NCI-H774 (cell line): ENCODE data around the gene CCSER1.

Experiments used
- DNase-seq: peaks from one replicate; lab custom pipeline; 2025; lab: John Stamatoyannopoulos, UW

Gene CCSER1

DNA sequence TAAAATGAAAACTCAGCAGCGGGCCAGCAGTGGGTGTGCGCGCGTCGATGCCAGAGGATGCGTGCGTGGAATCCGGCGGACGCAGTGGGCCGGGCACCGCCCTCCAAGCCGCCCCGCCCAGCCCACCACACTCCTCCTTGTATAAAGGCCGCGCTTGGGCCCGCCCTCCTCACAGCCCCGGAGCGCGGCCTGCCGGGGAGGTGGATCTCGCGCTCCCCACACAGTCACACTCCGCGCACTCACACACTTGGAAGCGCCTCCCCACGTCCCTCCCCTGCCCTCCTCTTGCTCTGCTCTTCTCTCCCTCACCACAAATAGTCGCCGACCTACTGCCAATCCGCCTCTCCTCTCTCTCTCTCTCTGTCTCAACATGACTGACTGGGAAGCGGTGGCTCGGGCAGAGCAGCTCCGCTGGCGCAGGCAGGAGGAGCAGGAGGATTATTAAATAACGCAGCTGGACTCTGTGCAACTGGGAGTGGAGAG is at the start of gene CCSER1:
Gene CCSER1, plus strand, starts transcription at position 172 of the 483 bp plus-strand sequence.
- DNase-seq: peak; percentile 39

DNA sequence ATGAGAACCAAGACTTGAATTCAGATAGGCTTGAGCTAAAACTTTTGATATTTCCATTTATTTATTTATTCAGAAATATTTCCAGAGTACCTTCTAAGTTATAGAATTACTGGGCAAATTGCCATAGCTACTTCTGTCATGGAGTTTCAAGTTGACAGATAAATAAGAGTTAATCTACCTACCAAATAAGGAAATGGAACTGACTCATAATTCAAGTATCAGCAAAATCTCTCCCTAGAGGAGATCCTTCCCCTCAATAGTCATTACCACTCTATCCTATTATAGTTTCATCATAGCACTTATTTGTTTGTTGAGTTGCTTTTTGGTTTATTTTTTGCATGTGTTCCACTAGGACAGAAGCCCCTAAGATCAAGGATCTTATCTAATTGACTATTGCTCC is 48.8 kb upstream of the CCSER1 start:
- DNase-seq: no peak

DNA sequence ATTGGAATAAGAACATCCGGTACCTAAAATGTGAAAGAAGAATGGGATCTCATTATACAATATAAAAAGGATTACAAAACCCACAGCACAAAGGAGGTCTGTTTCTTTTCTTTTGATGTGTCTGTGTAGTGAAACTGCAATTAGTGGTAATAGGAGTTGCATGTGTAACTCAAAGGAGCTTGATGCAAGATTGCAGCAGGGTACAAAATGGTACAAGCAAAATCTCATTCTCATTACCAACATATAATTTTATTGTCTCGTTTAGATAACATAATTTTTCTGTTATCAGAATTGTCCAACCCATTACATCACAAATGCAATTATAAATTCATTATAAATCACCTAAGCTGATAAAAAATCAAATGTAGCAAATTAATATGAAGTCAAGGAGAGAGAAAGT is 47.1 kb upstream of the CCSER1 start:
- no peak for DNase-seq

DNA sequence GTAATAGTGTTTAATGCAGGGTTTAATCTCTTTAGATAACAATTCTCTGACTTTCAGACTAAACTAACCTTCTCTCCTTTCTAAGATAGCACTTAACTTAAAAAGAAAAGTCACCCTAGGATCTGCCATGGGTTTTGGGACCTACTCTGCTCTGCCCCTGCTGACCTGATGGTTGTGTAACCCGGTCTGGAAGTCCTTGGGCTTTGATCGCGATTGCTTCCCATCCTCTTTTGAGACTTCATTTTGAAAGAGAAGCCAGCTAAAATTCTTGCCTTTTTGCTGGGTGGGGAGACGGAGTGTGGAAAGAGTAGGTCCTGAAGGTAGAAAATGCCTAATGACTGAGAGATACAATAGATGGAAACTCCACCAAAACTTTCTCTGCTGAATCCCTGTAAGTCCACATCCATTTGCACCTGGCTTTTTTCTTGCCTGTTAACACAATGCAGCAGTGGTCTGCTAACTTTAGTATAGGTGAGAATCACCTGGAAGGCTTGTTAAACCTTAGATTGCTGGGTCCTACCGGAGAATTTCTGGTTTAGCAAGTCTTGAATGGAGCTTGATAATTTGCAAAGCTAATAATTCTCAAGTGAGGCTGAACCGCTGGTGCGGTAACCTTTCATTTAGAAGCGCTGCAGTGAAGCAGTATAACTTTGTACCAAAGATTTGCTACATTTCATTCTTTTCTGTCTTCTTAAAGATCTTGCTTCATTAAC is 45.6 kb upstream of the CCSER1 start:
- DNase-seq: no peak

DNA sequence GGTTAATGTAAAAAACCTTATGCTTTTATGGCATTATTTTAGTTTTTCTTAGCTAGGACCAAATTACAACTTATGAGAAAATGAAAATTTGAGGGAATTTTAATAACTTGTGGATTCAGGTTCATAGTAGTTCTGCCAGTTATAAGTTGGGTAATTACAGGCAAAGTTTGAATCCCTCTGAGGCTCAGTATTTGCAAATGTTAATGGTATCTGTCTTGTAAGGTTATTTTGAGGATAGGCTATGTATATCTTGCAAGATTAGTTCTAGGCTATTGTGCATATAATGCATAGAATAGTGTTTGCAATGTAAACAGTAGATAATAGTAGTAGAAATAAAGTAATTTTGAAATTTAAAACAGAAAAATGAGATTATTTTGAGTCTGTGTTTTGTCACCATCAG is 44.7 kb upstream of the CCSER1 start:
- DNase-seq: no peak

DNA sequence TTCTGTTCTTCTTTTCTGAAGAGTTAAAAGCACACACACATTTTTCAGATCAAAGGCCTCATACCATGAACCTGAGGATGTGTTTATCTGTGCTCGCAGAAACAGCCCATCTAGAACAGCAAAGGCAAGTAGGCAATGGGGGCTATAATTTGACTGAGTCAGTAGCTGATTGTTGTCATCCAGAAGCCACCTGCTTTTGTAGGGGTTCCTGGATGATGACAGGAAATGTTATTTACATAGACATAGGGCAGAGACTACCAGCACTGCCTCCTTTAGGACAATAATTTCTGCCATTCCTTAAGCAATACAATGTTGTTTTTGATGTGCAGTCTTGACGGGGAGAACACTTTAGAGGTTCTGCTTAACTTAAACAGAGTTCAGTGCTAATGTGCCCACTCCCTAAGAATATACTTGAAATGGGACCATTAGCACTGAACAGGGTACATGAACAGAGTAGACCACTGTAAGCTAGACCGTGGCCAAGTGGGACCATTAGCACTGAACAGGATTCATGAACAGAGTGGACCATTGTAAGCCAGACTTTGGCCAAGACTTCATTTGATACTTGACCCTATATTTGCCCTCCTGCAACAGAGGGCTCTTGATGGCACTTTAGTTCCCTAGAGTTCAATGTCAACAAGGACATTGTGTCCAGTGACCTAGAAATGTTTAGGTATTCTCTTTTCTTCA is 42.8 kb upstream of the CCSER1 start:
- DNase-seq: no peak

DNA sequence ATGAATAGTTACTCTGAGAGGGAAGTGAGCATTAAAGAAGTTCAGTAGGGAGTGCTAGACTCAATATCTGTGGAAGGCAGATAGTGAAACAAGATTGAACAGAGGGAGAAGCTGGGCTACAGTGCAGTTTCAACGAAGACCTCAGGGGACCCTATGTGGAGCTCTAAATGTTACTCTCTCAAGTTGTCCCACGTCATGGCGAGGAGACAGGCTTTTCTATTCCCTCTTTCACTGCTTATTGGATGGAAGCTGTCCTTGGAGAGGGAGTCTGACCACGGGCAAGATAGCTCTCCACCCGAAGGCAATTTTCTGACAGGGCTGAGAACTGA is 42.3 kb upstream of the CCSER1 start:
- DNase-seq: no peak

DNA sequence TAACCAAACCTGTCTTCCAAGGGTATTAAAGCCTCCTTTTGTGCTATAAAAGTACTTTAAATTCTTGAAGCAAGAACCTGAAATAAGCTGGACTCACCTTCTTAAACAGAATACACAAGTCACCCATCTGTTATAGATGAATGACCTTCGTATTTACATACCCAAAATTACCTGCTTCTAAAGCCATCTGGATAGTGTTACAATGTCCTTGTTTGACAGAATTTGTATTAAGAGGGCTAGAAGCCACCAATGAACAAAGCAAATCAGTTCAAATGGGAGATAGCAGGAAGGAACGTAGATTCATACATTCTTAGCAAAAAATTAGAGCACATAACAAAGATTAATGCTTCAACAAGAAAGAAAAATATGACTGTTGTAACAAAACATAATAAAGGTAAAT is 33.7 kb upstream of the CCSER1 start:
- no peak for DNase-seq

DNA sequence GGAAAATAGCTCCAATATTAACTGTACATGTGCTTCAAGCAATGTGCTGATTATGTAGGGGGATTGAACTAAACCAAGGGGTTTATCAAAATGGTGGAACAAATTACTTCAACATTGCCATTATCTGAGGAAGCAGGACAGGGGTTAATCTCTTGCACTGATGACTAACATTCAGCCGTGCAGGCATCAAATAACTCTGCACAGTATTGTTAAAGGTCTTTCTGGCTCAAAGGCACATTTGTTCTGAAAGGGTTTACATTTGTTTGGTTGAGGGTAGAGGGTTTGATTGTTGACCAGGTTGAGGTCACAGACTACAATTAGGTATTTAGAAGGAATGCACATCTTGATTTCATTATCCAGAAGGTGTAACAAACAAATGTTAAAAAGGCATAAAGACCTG is 32.2 kb upstream of the CCSER1 start:
- DNase-seq: no peak

DNA sequence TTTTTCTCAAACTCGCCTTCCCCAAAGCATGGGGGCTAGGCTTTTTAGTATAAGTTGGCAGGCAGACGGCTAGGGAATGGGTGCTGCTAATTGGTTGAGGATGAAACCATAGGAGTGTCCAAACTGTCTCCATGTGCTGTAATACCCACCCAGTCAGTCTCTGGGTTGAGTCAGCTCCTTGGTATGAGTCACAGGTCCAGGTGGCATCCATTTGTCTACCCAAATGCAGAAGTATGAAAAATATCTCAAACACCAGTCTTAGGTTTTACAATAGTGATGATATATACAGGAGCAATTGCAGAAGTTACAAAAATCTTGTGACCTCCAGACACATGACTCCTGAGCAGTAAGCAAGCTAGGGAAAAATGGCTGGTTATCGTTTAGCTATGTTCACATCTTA is 27.4 kb upstream of the CCSER1 start:
- no peak for DNase-seq

DNA sequence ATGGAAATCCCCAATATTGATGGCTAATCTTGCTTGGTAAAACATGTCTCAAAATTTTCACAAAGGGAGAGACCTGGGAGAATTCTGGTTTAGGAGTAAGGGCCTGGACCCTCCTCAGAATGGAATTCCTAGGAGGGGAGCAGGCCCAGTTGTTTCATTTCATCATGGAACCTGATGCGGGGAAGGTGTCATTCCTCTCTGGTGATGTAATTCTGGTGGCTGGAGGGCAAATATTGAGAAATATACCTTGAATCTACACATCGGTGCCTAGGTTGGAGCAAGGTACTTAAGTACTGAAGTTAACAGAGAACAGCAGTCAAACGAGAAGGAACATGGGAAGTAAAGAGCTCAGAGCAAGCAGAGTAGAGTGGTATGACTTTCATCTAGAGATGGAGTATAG is 23.2 kb upstream of the CCSER1 start:
- DNase-seq: no peak

DNA sequence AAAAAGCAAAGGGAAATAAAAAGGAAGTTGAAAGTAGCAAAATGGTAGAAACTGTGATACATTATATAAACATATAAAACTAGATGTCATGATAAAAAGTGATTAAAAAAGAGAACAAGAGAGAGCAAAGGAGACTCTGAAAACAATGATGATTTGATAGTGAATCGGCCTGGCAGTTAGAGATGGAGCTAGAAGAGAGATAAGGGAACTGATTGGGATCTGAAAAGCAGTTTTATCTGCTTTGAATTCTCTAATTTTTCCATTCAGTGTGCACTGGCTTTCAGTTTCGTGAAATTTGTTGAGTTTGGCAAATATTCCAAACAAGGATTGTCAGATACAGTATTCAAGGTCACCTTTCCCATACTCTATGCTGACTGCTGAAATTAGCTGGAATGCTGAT is 21.9 kb upstream of the CCSER1 start:
- DNase-seq: no peak

DNA sequence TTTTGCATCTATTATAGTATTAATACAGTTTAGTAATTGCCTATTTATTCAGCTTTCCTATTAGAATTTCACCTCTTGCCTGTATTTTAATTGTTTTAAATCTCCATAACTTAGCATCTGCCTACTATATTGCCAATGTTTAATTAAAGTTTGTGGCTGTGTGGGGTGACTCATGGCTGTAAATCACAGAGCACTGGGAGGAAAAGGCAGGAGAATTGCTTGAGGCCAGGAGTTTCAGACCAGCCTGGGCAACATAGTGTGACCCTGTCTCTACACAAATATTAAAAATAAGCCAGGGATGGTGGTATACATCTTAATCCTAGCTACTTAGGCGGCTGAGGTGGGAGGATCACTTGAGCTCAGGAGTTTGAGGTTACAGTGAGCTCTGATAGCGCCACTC is 14.5 kb upstream of the CCSER1 start:
- DNase-seq: no peak

DNA sequence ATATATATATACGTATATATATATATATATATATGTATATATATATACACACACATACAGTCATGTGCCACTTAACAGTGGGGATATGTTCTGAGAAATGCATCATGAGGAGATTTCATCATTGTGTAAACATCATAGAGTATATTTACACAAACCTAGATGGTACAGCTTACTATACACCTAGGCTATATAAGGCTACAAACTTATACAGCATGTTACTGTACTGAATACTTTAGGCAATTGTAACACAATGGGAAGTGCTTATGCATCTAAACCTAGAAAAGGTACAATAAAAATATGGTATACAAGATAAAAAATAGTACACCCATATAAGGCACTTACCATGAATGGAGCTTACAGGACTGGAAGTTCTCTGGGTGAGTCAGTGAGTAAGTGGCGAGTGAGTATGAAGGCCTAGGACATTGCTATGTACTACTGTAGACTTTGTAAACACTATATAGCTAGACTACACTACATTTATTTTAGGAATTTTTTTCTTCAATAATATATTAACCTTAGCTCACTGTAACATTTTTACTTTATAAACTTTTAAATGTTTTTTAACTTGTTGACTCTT is 13.2 kb upstream of the CCSER1 start:
- no peak for DNase-seq

DNA sequence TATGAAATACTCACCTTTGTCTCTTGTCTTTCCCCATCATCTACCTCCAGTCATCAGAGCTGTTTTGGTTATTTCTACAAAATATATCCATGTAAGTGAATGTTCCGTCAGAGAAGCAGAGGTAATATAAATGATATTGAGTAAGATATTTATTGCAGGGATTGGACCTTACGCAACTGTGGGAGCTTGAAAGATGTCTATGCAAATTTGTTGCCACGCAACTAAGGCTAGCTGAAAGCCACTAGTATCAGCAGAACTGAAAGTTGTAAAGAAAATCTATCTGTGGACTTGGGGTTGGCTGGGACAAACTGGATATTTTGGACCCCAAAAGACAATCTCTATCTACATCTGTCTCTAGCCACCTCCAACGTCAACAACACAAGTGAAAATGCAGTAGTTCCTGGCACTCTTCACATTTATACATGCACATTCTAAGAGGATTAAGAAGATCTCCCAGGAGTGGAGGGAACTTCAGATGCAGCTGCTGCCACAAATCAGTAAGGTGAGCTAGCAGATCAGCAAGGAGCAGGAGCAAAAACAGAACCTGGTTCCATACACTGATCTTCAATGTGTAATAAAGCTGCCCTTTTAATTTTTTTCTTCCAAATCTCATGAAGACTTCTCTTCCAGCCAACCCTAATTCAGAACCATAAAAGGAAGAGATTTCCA is 8.5 kb upstream of the CCSER1 start:
- no peak for DNase-seq

DNA sequence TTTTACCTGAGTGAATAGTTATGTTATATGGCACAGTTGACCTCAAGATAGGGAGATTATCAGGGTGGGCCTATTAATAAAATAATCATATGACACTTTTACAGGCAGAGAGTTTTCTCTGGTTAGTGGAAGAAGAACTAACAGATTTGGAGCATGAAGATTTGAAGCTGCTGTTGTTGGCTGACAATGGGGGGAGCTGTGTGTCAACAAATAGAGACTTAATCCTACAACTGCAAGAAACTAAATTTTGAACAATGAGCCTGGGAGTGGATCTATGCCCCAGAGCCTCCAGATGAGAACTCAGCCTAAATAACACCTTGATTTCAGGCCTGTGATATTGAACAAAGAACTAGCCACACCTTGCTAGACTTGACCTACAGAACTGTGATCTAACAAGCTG is 7.2 kb upstream of the CCSER1 start:
- no peak for DNase-seq

DNA sequence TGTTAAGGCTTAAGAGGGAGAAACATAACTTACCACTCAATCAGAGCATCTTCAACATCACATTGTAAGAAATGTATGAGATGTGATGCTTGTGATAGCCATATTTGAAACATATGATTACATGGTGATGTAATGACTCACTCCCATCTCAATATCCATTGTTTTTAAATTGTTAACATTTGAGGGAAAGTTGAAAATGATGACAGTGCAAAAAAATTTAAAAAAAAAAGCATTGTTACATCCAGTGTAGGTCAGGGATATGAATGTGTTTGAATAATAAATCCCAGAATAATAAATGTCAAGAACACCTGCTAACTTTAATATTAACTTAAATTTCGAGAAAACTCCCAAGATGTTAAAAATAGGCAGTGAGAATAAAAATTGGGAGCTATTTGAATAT is 6.4 kb upstream of the CCSER1 start:
- DNase-seq: no peak

DNA sequence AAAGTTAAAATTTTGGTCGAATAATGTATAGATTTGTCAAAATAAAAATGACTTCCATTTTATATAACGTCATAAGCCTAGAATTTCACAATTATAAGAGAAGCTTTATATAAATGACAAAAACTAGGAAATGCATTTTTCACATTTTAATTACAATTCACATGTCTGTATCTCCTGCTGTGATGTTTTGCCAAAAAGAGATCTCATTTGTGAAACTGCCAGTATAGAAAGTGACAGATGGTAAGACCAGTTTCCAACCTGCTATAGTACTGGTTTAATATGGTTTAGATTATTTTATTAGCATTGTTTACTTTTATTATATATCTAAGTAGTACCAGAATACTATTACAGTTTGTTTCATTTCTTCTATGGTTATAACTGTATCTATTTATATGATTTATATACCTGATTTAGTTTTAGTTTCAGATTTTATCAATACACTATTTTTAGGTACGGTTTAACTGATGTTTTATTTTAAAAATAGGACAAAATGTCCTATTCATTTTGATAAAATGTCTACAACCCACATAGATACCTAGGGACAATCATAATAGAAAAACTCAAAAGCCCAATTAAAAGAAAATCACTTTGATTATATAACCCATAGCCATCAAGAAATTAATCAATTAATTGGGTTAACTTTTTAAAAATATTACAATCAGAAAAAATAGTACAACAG is 5.4 kb upstream of the CCSER1 start:
- DNase-seq: no peak

DNA sequence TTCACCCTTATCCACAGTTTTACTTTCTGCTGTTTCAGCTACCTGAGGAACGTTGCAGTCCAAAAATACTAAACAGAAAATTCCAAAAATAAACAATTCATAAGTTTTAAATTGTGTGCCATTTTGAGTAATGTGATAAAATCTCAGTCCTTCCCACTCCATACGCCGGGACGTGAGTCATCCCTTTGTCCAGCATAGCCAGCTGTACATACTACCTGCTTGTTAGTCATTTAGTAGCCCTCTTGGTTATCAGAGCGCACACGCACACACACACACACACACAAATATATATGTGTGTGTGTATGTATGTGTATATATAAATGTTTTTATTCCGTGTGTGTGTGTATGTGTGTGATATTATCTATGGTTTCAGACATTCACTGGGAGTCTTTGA is 4.8 kb upstream of the CCSER1 start:
- no peak for DNase-seq

DNA sequence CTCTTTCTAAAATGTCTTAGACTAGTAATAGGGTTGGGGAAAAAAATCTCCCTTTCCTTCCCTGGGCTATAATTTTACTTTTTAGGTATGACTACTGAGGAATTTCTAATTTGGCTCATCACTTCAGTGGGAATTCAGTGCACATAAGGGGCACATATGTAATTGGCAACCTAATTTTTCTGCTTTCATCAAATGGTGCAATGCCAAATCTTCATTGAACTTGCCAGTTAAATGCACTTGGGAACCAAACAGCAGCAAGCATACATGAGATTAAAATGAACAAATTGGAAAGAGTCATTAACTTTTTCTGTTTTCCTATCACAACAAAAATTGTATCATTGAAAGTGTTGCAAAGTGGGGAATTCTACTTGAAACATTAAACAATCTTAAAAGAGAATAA is 2.9 kb upstream of the CCSER1 start:
- DNase-seq: no peak

DNA sequence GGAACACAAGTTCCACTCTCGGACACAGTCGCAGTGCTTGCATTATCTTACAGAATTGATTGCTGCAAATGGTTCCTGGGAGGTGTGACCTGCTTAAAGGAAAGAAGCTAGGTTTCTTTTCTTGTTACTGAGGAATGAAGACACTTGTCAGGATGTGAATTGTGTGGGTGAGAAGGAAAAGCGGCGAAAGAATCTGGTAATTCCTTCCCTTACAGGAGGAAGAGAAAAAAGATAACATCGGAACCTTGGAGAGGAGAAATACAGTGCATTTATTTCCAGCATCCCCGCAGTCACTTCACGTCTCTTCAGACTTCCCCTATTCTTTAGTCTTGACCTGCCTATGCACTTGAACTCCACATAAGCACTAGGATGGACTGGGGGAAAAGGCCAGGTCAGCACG is 389 bp upstream of the CCSER1 start:
- DNase-seq: no peak

DNA sequence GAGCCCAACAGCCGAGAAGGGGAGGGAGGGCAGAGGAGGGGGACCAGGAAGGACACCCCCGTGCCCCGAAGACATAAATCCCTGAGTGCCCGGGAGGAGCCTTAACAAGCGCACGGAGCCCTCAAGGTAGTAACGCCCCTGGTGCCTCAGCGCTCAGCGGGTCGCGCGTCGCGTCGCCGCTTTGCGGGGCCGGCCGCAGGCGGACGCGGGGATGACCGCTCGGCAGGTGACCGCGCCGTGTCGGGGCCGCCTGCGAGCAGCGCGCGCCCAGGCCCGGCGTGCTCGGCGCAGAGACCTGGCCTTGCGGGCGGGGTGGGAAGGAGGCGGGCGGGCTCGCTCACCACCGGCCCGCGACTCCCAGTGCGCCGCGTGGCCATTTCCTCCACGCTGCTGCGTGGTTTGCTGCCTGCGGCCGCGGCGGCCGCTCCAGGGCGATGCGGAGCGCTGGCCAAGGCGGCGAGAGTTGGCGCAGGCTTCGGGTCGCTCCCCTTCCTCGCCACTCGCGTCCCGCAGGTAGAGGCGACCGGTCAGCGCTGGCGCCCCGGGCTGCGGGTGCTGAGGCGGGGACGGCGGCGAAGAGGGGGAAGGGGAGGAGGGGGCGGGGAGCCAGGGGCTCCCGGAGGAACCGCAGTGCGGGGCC is 632 bp downstream of the CCSER1 start:
- DNase-seq: no peak
